A673 (cell line): Measurements from ENCODE around the gene AQR. TPM values are rescaled to one million over a fixed set of nuclear protein-coding genes. Genes with fewer than 3 reads are reported as not detected.

Source experiments
- BruUV-seq: library from RNA; stranded (reverse); fragments of 400-500 nt; replicated peaks from 2 replicates; lab custom pipeline; 2021; lab: Mats Ljungman, UMichigan
- CTCF ChIA-PET: fragments of 300-600 bp; sonication (Branson Sonifier 250); formaldehyde crosslinking; loops from one replicate; lab custom pipeline; 2022; ENCODE audit warnings: antibody characterized with exemption; lab: Charles Lee
- POLR2A ChIA-PET: fragments of 300-600 bp; sonication (Branson Sonifier 250); formaldehyde crosslinking; loops from one replicate; lab custom pipeline; 2022; ENCODE audit warnings: antibody characterized with exemption; ENCODE audit not compliant: low non-redundant PET; lab: Charles Lee
- DNase-seq: peaks from one replicate; pipeline ENCODE4 v3.0.0-alpha.2; 2015; ENCODE audit warnings: low spot score
- H3K27ac ChIP-seq: fragments of 200-600 bp; sonication (generic); 2 replicates; pipeline ENCODE4 v1.5.1; 2016; ENCODE audit warnings: mixed run types, low read depth, mild to moderate bottlenecking, mixed read lengths, antibody characterized with exemption, low read length; ENCODE audit not compliant: poor library complexity, severe bottlenecking
- H3K27me3 ChIP-seq: fragments of 200-600 bp; sonication (generic); replicated peaks from 2 replicates; pipeline ENCODE4 v1.6.1; 2017; ENCODE audit warnings: mixed run types, low read depth, mild to moderate bottlenecking, mixed read lengths, antibody characterized with exemption, low read length; ENCODE audit not compliant: insufficient read depth, poor library complexity
- H3K36me3 ChIP-seq: fragments of 200-600 bp; sonication (generic); 2 replicates; pipeline ENCODE4 v1.6.1; 2016; ENCODE audit warnings: mixed run types, mild to moderate bottlenecking, mixed read lengths, antibody characterized with exemption, low read length; ENCODE audit not compliant: insufficient read depth, poor library complexity, severe bottlenecking
- H3K4me1 ChIP-seq: fragments of 200-600 bp; sonication (generic); 2 replicates; pipeline ENCODE4 v1.6.1; 2017; ENCODE audit warnings: mixed run types, mild to moderate bottlenecking, mixed read lengths, antibody characterized with exemption, low read length; ENCODE audit not compliant: insufficient read depth, poor library complexity, severe bottlenecking
- H3K4me3 ChIP-seq: fragments of 200-600 bp; sonication (generic); 2 replicates; pipeline ENCODE4 v1.5.1; 2016; ENCODE audit warnings: low read depth, mixed run types, mild to moderate bottlenecking, mixed read lengths, low read length; ENCODE audit not compliant: poor library complexity, severe bottlenecking
- H3K9me3 ChIP-seq: fragments of 200-600 bp; sonication (generic); 2 replicates; pipeline ENCODE4 v1.6.1; 2016; ENCODE audit warnings: mixed run types, low read depth, mild to moderate bottlenecking, mixed read lengths, antibody characterized with exemption, low read length; ENCODE audit not compliant: poor library complexity, severe bottlenecking
- EZH2 ChIP-seq: fragments of 200-600 bp; sonication (generic); IDR thresholded peaks from 2 replicates; pipeline ENCODE4 v1.6.1; 2017; ENCODE audit warnings: borderline replicate concordance, low read depth, mild to moderate bottlenecking, mixed read lengths, antibody characterized with exemption, low read length; ENCODE audit not compliant: poor library complexity, severe bottlenecking
- intact Hi-C: fragments of 100-400 bp; cut with micrococcal nuclease; formaldehyde crosslinking; loops from one replicate; pipeline ENCODE4 v1.10.0; 2022; ENCODE audit not compliant: unreplicated experiment
- total RNA-seq: library from RNA; stranded (reverse); gene quantifications from 2 replicates; pipeline ENCODE4 v1.2.3, GENCODE V29; 2021
- TF ChIP-seq, protein P1 (sequence below): fragments of 300-800, 200-600 bp; sonication (generic); conservative IDR thresholded peaks from 2 replicates; pipeline ENCODE4 v1.5.1; 2017; ENCODE audit warnings: low read depth, mild to moderate bottlenecking, antibody characterized with exemption, low read length, moderate library complexity, mixed read lengths

AQR gene
- total RNA-seq, 1 experiment from 2014 or later: 34.2 TPM

DNA sequence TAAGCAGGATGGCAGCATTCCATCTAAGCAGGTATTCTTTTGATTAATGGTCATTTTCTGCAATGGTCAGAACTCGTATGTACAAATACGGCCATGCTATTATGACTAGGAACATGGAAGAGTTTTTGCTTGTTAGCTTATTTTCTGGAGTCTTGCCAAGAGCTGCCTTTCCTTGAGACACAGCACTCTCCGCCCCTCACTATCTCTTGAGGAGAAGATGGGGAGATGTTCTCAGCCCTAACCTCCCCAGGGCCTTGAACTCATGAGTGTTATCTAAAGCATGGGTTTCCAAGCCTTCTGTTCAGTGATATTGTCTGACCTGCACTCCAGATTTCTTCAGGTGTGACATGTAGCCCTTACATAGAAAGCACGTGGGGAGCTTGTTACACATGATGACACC lies 108.3 kb downstream of the AQR start:
- no TSS peak for BruUV-seq
- TF ChIP-seq EZH2: no peak
- TF ChIP-seq, protein P1, sequence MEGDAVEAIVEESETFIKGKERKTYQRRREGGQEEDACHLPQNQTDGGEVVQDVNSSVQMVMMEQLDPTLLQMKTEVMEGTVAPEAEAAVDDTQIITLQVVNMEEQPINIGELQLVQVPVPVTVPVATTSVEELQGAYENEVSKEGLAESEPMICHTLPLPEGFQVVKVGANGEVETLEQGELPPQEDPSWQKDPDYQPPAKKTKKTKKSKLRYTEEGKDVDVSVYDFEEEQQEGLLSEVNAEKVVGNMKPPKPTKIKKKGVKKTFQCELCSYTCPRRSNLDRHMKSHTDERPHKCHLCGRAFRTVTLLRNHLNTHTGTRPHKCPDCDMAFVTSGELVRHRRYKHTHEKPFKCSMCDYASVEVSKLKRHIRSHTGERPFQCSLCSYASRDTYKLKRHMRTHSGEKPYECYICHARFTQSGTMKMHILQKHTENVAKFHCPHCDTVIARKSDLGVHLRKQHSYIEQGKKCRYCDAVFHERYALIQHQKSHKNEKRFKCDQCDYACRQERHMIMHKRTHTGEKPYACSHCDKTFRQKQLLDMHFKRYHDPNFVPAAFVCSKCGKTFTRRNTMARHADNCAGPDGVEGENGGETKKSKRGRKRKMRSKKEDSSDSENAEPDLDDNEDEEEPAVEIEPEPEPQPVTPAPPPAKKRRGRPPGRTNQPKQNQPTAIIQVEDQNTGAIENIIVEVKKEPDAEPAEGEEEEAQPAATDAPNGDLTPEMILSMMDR: no peak
- H3K4me1 ChIP-seq: no peaks in the 10 kb centered on the region
- intact Hi-C loops: no loop called here
- POLR2A ChIA-PET: no interaction called here
- DNase-seq: no peak
- no peaks in the 10 kb centered on the region for H3K9me3 ChIP-seq
- H3K36me3 ChIP-seq: peaks cover 25% of the 10 kb centered on the region
- H3K4me3 ChIP-seq: no peak overlapping the region
- H3K27ac ChIP-seq: no peak overlapping the region
- H3K27me3 ChIP-seq: no peaks in the 10 kb centered on the region
- CTCF ChIA-PET: no interaction called here

DNA sequence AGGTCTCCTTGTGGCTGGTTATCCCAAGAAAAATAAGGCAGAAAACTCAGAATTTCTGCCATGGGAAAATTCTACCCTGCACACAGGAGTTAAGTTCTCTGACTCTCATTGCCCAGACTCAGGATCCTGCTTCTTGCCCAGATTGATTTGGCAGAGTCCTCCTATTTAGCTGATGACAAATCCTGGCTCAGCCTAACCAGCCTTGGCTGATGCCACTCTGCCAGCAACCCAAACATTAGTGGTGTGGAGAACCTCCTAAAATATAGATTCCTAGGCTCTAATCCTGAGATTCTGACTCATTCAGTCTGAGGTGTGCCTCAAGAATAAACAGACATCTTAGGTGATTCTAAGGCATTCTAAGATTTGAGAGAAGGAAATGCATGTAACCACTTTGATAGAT lies 113.6 kb downstream of the AQR start:
- H3K4me1 ChIP-seq: peaks cover 28% of the 10 kb centered on the region

DNA sequence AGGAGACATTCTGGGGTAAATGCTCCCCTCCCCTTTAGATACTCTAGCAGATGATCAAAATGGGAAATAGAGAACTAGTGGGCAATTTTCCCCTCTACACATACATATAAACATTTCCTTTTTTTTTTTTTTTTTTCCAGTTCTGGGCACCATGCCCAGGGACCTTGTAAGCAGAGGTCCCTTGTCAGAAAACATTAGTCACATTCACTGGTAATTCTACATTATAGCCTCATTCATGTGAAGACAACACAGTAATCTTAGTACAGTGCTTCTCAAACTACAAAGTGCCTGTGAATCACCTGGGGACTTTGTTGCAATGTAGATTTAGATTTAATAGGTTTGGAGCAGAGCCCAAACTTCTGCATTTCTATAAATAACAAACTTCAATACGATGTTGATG lies 114.1 kb downstream of the AQR start:
- TF ChIP-seq, protein P1: no peak
- TF ChIP-seq EZH2: no peak
- ChIA-PET CTCF (no interaction called here), POLR2A (no interaction called here)
- H3K4me1 ChIP-seq: peaks cover 31% of the 10 kb centered on the region
- H3K27me3 ChIP-seq: no peaks in the 10 kb centered on the region
- H3K27ac ChIP-seq: no peak overlapping the region
- peaks cover 11% of the 10 kb centered on the region for H3K36me3 ChIP-seq
- no peaks in the 10 kb centered on the region for H3K9me3 ChIP-seq
- intact Hi-C loops: no loop called here
- H3K4me3 ChIP-seq: no peak overlapping the region
- no TSS peak for BruUV-seq
- DNase-seq: peak; percentile 54

More for the DNA sequence above, 113.6 kb downstream of the AQR start:
- intact Hi-C loops: no loop called here
- no TSS peak for BruUV-seq
- no peak overlapping the region for H3K4me3 ChIP-seq
- no peaks in the 10 kb centered on the region for H3K27me3 ChIP-seq
- H3K9me3 ChIP-seq: no peaks in the 10 kb centered on the region
- ChIA-PET POLR2A (no interaction called here), CTCF (no interaction called here)
- no peak for DNase-seq
- TF ChIP-seq EZH2: no peak
- TF ChIP-seq, protein P1: no peak
- peaks cover 11% of the 10 kb centered on the region for H3K36me3 ChIP-seq
- no peak overlapping the region for H3K27ac ChIP-seq
